GM12875 (cell line): ENCODE measurements around the gene PPM1B.
"Not testable (repeated sequence)": the region's sequence is repeated elsewhere in the genome, so short reads cannot be mapped to it uniquely, and the experiment has no call there.

ENCODE experiments used
- H3K4me3 ChIP-seq: one replicate; pipeline ENCODE4 v1.5.1; 2011; ENCODE audit warnings: low read depth, low read length, control low read depth
- TF ChIP-seq, protein P1 (sequence below): IDR thresholded peaks from 2 replicates; pipeline ENCODE4 v1.5.1; 2011; ENCODE audit warnings: low read depth, mild to moderate bottlenecking, control low read depth, inconsistent platforms, low read length, moderate library complexity, borderline replicate concordance; ENCODE audit not compliant: insufficient read depth

Gene PPM1B

DNA sequence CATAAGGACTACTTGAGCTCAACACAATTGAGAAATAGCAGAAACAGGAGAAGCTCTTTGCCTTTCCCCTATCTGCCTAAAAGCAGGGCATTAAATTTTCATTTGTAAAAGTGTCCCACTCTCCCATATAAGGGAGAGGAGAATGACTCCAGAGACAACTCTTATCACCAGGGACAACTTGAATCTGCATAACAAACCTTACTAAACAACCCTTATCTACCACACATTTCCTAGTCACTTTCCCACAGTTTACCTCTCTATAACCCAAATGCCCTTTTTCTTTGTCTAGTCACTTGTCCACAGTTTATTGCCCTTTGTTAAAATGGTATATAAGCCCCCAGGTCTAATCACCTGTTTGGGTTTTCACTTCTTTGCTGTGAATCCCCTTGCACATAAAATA is 37.5 kb upstream of the PPM1B start:
- H3K4me3 ChIP-seq, result no peak overlapping the region
- TF ChIP-seq, protein P1, sequence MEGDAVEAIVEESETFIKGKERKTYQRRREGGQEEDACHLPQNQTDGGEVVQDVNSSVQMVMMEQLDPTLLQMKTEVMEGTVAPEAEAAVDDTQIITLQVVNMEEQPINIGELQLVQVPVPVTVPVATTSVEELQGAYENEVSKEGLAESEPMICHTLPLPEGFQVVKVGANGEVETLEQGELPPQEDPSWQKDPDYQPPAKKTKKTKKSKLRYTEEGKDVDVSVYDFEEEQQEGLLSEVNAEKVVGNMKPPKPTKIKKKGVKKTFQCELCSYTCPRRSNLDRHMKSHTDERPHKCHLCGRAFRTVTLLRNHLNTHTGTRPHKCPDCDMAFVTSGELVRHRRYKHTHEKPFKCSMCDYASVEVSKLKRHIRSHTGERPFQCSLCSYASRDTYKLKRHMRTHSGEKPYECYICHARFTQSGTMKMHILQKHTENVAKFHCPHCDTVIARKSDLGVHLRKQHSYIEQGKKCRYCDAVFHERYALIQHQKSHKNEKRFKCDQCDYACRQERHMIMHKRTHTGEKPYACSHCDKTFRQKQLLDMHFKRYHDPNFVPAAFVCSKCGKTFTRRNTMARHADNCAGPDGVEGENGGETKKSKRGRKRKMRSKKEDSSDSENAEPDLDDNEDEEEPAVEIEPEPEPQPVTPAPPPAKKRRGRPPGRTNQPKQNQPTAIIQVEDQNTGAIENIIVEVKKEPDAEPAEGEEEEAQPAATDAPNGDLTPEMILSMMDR, result no peak

- not testable (repeated sequence) for H3K4me3 ChIP-seq
Observed at GRCh38 chr2:44133602-44134001, 35.1 kb upstream of the PPM1B start.

GRCh38 chr2:44134848-44135247 is 33.8 kb upstream of the PPM1B start:
- TF ChIP-seq, protein P1, result no peak
- no peak overlapping the region for H3K4me3 ChIP-seq

GRCh38 chr2:44135296-44135695 is 33.4 kb upstream of the PPM1B start:
- H3K4me3 ChIP-seq, result no peak overlapping the region

DNA sequence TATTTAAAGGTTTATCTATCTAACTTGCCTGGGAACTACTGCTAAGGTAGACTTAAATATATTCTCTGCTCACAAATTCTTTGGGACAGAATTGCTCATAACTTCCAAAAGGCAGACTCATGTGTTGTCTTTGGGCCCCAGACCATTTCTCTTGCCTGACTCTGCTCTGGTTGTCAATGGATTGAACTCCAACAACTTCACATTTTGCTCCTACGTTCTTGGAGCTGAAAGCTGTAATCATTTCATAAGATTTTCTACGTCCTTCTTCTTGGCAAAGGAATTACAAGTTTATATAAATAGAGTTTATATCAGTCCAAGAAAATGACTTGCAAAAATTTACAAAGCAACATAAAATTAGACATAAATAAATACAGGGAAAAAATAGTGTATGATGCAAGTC is 32.9 kb upstream of the PPM1B start:
- TF ChIP-seq, protein P1, result no peak
- H3K4me3 ChIP-seq, result no peak overlapping the region

More at GRCh38 chr2:44135296-44135695, 33.4 kb upstream of the PPM1B start:
- TF ChIP-seq, protein P1, result no peak

GRCh38 chr2:44136252-44136651 is 32.4 kb upstream of the PPM1B start:
- no peak overlapping the region for H3K4me3 ChIP-seq
- TF ChIP-seq, protein P1, result no peak

DNA sequence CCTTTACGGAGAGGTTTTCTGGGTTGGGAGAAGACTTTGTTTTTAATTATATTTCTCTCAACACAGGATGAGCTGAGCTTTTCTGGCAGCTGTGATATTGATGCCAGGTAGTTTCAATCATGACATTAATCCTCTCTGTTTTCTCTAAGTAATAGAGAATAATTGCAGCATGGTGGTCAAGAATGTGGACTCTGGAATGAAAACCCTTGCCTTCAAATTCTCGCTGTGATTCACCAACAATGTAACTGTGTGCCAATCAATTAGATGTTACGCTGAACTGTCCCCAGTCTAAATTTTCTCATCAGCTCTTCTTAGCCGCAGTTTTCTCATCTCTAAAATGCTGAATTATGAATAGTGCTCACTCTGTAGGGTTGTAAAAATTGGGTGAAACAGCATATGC is 31.6 kb upstream of the PPM1B start:
- TF ChIP-seq, protein P1, result no peak
- H3K4me3 ChIP-seq, result no peak overlapping the region
